GM19452 (cell line): Measurements from ENCODE around the gene BRSK1.

Experiments
- ATAC-seq: cut with Tn5 transposase; IDR thresholded peaks from one replicate; pipeline ENCODE4 v1.9.1; 2021; ENCODE audit not compliant: unreplicated experiment

Gene BRSK1

GRCh38 chr19:55303477-55303876 is 19.7 kb downstream of the BRSK1 start:
- no peak for ATAC-seq

DNA sequence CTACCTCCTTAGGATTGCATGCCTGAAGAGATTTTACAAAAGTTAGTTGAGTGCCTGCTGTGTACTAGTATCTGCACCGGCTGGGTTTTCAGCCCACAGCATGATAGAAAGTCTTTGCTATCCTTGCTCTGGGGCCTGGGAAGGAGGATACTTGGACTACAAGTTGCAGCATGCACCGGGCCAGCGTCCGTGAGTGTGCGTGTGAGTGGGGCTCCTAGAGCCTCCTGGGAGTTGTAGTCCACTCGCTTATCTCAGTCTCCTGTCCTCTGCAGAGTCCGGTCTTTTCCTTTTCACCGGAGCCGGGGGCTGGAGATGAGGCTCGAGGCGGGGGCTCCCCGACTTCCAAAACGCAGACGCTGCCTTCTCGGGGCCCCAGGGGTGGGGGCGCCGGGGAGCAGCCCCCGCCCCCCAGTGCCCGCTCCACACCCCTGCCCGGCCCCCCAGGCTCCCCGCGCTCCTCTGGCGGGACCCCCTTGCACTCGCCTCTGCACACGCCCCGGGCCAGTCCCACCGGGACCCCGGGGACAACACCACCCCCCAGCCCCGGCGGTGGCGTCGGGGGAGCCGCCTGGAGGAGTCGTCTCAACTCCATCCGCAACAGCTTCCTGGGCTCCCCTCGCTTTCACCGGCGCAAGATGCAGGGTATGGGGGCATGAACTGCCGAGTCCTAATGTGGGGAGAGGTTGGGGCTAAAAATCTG is 20.6 kb downstream of the BRSK1 start:
- no peak for ATAC-seq

- ATAC-seq: no peak
Measured at GRCh38 chr19:55304980-55305379, 21.2 kb downstream of the BRSK1 start.

DNA sequence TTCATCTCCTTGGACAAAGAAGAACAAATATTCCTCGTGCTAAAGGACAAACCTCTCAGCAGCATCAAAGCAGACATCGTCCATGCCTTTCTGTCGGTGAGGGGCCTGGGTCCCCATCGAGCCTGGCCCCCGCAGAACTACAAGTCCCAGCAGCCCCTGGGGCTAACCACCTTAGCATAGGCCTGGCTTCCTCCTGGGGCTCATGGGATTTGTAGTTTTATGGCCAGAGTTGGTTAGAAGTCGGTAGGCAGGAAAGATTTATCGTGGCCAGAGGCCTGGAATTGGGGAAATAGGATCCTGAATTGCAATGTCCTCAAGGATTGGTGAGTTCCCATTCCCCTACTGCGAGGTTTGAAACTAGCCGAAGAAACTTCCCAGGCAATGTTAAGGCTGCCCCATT is 21.7 kb downstream of the BRSK1 start:
- ATAC-seq: no peak

DNA sequence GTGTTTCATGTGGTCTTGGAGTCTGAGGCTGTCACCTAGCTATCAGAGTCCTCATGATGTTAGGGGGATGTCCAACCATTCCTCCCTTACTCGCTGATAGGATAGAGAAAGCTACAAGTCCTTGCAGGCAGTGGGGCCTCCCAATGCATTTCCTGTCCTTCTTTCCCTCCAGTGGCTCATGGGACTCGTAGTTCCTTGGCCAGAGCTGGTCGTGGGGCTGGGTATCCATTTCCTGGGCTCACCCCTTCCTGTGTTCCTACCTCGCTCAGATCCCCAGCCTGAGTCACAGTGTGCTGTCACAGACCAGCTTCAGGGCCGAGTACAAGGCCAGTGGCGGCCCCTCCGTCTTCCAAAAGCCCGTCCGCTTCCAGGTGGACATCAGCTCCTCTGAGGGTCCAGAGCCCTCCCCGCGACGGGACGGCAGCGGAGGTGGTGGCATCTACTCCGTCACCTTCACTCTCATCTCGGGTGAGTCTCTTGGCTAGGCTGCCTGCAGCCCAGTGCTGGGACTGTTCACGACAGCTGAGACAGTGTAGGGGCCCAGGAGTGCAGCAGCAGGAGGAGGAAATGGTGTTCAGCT is 22.3 kb downstream of the BRSK1 start:
- no peak for ATAC-seq

- ATAC-seq: no peak
Measured at GRCh38 chr19:55306712-55307111, 22.9 kb downstream of the BRSK1 start.

- ATAC-seq: no peak
Measured at GRCh38 chr19:55308281-55308680, 24.5 kb downstream of the BRSK1 start.

DNA sequence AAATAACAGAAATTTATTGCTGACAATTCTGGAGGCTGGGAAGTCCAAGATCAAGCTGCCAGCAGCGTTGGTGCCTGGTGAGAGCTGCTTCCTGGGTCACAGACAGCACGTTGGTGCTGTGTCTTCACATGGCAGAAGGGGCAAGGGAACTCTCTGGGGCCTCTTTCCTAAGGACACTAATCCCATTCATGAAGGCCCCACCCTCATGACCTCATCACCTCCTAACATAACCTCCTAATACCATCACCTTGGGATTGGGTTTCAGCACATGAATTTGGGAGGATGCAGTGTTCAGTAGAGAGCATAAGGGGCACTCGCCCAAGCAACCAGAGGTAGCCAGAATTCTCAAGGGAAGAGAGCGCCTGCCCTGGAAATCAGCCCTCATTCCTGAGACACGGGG is 25.7 kb downstream of the BRSK1 start:
- no peak for ATAC-seq

DNA sequence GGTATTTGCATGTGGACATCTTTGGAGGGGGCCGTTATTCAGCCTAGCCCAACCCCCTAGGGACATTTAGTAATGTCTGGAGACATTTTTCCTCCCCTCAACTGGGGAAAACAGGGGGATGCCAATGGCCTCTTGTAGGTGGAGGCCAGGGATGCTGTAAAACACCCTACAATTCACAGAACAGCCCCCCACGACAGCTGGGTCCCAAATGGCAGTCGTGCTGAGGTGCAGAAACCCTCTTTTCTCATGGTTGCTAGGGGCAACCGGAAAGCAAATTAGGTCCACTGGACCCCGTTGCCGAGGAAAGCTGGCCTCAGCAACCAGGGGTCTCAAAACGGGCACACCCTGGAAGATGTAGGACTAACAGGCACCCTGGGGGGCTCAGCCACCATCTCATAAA is 26.7 kb downstream of the BRSK1 start:
- no peak for ATAC-seq

GRCh38 chr19:55311397-55311796 is 27.6 kb downstream of the BRSK1 start:
- ATAC-seq: no peak

- ATAC-seq: no peak
Measured at GRCh38 chr19:55311797-55312196, 28.0 kb downstream of the BRSK1 start.

- no peak for ATAC-seq
Measured at GRCh38 chr19:55312621-55313512, 29.1 kb downstream of the BRSK1 start.

DNA sequence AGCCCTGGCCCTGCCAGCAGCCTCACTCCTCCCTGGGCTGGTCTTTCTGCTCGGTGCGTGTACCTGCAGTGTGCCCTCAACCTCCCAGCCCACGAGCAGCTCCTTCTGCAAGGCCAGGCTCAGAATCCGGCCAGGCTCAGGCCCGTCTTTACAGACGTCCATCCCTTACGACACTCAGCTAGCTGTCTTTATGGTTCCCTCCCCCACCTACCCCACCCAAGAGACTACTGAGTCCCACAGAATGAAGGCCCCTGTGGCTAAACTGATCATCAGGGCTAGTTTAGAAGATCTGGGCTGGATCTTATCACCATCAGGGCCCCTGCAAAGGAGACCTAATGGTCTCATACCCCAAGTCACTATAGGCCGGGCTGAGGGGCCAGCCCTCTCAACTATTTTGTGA is 30.6 kb downstream of the BRSK1 start:
- ATAC-seq: no peak

- no peak for ATAC-seq
Measured at GRCh38 chr19:55315956-55316525, 32.2 kb downstream of the BRSK1 start.

DNA sequence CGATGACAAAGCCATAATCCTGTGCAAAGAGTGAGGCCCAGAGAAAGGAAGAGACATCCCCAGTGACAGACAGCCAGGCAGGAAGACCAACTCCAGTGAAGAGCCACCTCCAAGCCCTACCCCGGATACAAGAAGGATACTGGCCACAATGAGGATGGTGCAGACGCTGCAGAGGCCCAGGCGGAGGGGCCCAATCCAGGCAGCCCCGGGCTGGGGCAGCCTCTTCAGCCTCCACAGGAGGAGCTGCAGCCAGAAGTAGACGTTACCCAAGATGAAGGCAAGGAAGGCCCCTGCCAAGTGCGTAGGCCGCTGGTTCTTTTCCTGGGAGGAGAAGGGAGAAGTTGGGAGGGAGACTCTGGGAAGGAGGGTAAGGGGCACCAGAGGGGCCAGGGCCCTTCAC is 32.8 kb downstream of the BRSK1 start:
- no peak for ATAC-seq

GRCh38 chr19:55319785-55320184 is 36.0 kb downstream of the BRSK1 start:
- ATAC-seq: no peak

DNA sequence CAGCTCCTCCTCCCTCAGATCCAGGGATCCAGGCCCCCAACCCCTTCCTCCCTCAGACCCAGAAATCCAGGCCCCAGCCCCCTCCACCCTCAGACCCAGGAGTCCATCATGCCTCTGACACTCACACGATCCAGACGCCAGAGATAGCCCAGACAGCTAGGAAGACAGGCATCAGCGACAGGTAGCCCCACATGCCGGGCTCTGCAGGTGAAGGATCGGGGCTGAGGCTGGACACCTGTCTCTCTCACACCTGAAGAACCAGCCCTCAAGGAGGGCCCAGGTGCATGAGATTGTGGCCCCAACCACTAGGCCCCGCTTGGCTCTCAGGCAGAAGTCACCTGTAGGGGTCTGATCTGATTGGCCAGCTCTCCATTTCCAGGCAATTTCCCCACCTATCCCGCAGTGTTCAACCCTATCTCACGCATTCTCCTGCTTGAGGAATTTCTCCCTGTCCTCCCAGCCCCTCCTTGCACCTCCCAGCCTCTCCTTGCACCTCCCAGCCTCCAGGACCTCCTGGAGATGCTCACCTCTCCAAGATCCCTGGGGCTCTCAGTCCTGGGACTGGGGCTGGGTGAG is 37.1 kb downstream of the BRSK1 start:
- ATAC-seq: no peak

DNA sequence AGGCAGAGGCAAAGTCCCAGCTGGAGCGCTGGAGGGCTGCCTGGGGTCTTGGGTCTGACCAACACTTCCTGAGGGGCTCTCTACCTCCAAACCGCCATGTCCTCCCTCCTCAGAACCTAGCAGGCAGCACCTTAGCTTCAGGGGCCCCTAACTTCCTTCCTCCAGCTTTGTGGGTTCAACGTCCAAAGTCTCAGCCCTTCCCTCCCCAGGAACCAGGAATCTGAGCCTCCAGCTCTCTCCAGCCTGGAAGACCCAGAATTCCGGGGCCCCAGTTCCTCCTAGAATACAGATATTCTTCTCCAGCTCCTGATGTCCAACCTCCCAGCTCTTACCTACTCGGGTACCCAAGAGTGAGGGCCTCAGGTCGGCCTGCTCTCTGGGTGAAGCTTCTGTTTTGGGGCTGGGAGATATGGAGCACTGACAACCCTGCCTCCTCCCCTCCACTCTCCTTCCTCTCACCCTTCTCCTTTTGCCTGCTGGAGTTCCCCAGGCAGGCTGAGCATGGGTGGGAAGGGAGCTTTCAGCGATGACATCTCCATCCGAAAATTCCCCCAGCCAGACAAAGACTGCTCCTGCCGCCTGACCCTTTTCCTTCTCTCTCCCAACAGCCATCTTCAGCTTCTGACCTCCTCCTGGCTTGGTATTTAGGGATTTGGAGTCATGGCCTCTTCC is 37.8 kb downstream of the BRSK1 start:
- ATAC-seq: no peak

DNA sequence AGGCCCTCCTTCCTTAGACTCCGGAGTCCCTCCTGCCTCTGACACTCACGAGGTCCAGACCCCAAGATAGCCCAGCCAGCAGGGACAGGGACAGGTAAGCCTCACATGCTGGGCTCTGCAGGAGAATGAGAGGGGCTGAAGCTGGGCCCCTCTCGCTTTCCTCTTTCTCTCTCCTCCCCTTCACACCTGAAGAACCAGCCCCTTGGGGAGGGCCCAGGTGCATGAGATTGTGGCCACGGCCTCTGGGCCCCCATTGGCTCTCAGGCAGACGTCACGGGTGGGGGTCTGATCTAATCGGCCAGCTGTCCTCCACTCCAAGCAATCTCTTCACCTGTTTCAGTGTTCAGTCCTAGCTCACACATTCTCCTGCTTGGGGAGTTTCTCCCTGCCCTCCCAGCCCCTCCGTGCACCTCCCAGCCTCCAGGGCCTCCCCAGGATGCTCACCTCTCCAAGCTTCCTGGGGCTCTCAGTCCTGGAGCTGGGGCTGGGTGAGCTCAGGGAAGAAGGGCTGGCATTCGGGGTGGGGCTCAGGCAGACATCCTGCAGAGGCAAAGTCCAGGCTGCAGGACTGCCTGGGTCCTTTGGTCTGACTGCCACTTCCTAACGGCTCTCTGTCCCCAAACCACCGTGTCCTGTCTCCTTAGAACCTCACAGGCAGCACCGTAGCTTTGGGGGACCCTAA is 38.5 kb downstream of the BRSK1 start:
- no peak for ATAC-seq

DNA sequence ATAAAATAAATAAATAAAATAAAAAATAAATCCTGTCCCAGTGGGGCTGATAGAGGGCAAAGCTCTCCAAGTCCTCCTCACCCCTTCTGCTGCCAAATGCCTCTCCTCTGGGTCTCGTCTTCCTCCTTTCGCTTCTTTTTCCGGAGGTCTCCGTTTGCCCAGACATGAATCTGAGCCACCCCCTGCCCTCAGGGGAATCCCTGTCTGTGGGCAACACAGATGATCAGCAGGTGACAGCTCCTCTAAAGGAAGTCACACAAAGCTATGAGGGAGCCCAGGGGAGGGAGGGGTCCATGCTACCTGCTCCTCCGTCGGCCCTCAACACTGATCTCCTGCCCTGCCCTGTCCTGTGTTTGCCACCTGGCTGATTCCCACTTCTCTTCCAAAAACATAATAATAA is 40.9 kb downstream of the BRSK1 start:
- no peak for ATAC-seq
